GM23248 (cell line): ENCODE measurements around the gene C9. TPM values are rescaled to one million over a fixed set of nuclear protein-coding genes. Genes with fewer than 3 reads are reported as not detected.
A peak's percentile ranks its signal among the peaks of the same experiment; 100 is the strongest.

Source experiments
- DNase-seq: peaks from one replicate; pipeline ENCODE4 v3.0.0-alpha.2; 2015
- H2AFZ ChIP-seq: fragments of 200-600 bp; sonication (generic); 2 replicates; pipeline ENCODE4 v1.6.1; 2016; ENCODE audit warnings: antibody characterized with exemption
- H3F3A ChIP-seq: fragments of 200-600 bp; sonication (generic); 2 replicates; pipeline ENCODE4 v1.6.1; 2016; ENCODE audit warnings: mild to moderate bottlenecking, antibody characterized with exemption, mixed run types; ENCODE audit not compliant: insufficient read depth
- H3K27ac ChIP-seq: fragments of 200-600 bp; sonication (generic); 2 replicates; pipeline ENCODE4 v1.5.1; 2016; ENCODE audit warnings: mild to moderate bottlenecking
- H3K27me3 ChIP-seq: fragments of 200-600 bp; sonication (generic); replicated peaks from 2 replicates; pipeline ENCODE4 v1.6.1; 2016; ENCODE audit warnings: mild to moderate bottlenecking; ENCODE audit not compliant: insufficient read depth
- H3K36me3 ChIP-seq: fragments of 200-600 bp; sonication (generic); 2 replicates; pipeline ENCODE4 v1.6.1; 2016; ENCODE audit warnings: low read depth, mild to moderate bottlenecking
- H3K4me1 ChIP-seq: fragments of 200-600 bp; sonication (generic); 2 replicates; pipeline ENCODE4 v1.6.1; 2016; ENCODE audit warnings: mild to moderate bottlenecking; ENCODE audit not compliant: insufficient read depth
- H3K4me2 ChIP-seq: fragments of 200-600 bp; sonication (generic); one replicate; pipeline ENCODE4 v1.6.1; 2016; ENCODE audit warnings: mild to moderate bottlenecking; ENCODE audit not compliant: unreplicated experiment
- H3K4me3 ChIP-seq: fragments of 200-600 bp; sonication (generic); 2 replicates; pipeline ENCODE4 v1.5.1; 2016; ENCODE audit warnings: mild to moderate bottlenecking
- H3K79me2 ChIP-seq: fragments of 200-600 bp; sonication (generic); 2 replicates; pipeline ENCODE4 v1.6.1; 2016; ENCODE audit warnings: mild to moderate bottlenecking; ENCODE audit not compliant: insufficient read depth
- H3K9ac ChIP-seq: fragments of 200-600 bp; sonication (generic); 2 replicates; pipeline ENCODE4 v1.6.1; 2016; ENCODE audit warnings: mild to moderate bottlenecking
- H3K9me2 ChIP-seq: fragments of 200-600 bp; sonication (generic); 2 replicates; pipeline ENCODE4 v1.6.1; 2016; ENCODE audit warnings: mixed run types, mild to moderate bottlenecking, moderate library complexity; ENCODE audit not compliant: insufficient read depth
- H3K9me3 ChIP-seq: fragments of 200-600 bp; sonication (generic); one replicate; pipeline ENCODE4 v1.6.1; 2017; ENCODE audit warnings: low read depth
- H4K20me1 ChIP-seq: fragments of 200-600 bp; sonication (generic); 2 replicates; pipeline ENCODE4 v1.6.0; 2016; ENCODE audit not compliant: insufficient read depth
- EZH2 ChIP-seq: fragments of 200-600 bp; sonication (generic); IDR thresholded peaks from 2 replicates; pipeline ENCODE4 v1.6.1; 2018; ENCODE audit warnings: antibody characterized with exemption, mild to moderate bottlenecking; ENCODE audit not compliant: insufficient read depth, poor library complexity, severe bottlenecking
- EZH2phosphoT487 ChIP-seq: fragments of 200-600 bp; sonication (generic); IDR thresholded peaks from 2 replicates; pipeline ENCODE4 v1.6.1; 2018; ENCODE audit warnings: antibody characterized with exemption, moderate library complexity, mild to moderate bottlenecking, low read depth; ENCODE audit not compliant: insufficient read depth
- WGBS, 2 experiments: methylation state at CpG; one replicate each; pipeline ENCODE4 v1.1.6; 2015 to 2017; ENCODE audit warnings: low lambda C conversion rate in 2 of 2, low coverage in 1 of 2; ENCODE audit errors: missing lambda C conversion rate in 2 of 2; 5-methylcytosine and 5-hydroxymethylcytosine counted together
- in situ Hi-C: fragments of 300-500 bp; cut with MboI; formaldehyde crosslinking; loops from 2 replicates; pipeline ENCODE4 v1.15.0; 2020
- polyA plus RNA-seq: library from polyadenylated mRNA; unstranded; fragments of >200 nt; fragmentation: Nextera tagmentation; extraction: Ambion mirVana; gene quantifications from 2 replicates; pipeline ENCODE4 v1.2.1, GENCODE V29; 2016
- total RNA-seq: library from RNA; depleted of rRNA; stranded (reverse); fragments of >200 nt; shearing (Covaris generic); gene quantifications from 2 replicates; pipeline ENCODE4 v1.2.3, GENCODE V29; 2014

The C9 gene
- total and polyA plus RNA-seq, 2 experiments from 2014 or later = not detected

DNA sequence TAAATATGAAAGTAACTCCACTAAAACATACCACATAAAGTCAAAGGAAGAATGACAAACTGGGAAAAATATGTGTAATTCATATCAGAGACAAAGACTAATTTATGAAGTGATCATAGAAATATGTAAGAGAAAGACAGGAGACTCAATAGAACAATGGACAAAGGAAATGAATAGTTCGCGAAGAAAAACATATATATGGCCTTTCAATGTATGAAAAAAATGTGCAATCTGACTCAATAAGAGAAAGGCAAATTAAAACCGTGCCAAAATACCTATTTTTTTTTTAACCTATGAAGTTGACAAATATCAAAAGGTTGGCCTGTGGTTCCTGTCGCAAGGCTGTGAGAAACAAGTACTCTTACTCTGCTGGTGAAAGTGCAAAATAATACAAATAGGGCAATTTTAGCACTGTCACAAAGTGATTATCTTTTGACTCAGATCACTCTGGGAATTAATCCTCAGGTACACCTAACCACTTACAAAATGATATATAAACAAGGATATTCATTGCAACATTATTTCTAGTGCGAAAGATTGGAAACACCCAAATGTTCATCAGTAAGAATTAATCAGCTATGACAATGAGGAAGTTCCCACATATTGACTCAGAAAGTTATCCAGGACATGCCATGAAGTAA is 3.7 kb downstream of the C9 start:
- no peak overlapping the region for H3K27ac ChIP-seq
- TF ChIP-seq EZH2phosphoT487 (no peak), EZH2 (no peak)
- in situ Hi-C loops = no loop called here
- H3K4me3 ChIP-seq = no peak overlapping the region
- H3K27me3 ChIP-seq = no peaks in the 10 kb centered on the region
- H3K9ac ChIP-seq = no peak overlapping the region
- WGBS, 2 experiments = 91 to 92% methylated on average over 5 of the region's 5 CpGs
- no peaks in the 10 kb centered on the region for H4K20me1 ChIP-seq
- no peaks in the 10 kb centered on the region for H3K9me3 ChIP-seq
- H2AFZ ChIP-seq = no peak overlapping the region
- no peak overlapping the region for H3K4me2 ChIP-seq
- H3K36me3 ChIP-seq = no peaks in the 10 kb centered on the region
- no peaks in the 10 kb centered on the region for H3K79me2 ChIP-seq
- H3K4me1 ChIP-seq = peaks cover 3% of the 10 kb centered on the region; the same call in 1 of the 2 replicates
- peaks cover 57% of the 10 kb centered on the region for H3F3A ChIP-seq
- DNase-seq = no peak
- no peaks in the 10 kb centered on the region for H3K9me2 ChIP-seq

DNA sequence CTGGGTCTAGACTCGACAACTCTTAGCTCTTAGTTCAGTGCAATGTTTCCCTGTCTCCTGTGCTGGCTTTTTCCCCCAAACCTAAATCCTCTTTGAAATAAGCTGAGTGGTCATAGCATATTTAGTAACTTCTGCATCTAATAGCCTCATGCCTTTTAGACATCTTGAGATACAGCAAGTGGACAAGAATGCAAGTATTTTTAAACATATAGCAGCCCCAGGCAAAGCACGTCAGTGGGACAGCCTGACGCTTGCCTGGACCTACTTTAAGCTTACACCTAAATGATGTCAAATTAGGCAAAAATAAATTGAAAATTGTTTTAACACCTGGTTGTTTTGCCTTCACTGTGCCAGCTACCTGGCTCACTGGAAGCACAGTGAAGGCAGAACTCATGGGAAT is 8.0 kb downstream of the C9 start:
- in situ Hi-C loops = no loop called here

DNA sequence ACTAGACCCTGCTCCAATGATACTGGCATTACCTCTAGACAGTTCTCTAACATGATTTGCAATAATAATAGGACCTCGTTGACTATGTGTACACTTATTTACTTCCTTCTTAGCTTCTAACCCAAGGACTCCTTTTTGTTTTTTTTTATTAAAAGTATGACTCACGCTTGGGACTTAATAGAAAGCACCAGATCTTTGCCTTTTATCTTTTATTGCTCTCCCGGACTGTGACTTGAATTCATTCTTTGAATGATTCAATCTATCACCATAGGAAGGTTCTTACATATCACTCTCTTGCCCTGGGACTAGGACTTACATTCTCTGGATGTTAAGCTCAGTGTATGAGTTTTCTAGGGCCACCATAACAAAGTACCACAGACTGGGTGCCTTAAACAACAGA is 9.0 kb downstream of the C9 start:
- 6 to 9% methylated on average over 3 of the region's 3 CpGs for WGBS, 2 experiments
- Histone ChIP-seq H3K9ac (no peak overlapping the region), H3K4me1 (no peaks in the 10 kb centered on the region), H4K20me1 (no peaks in the 10 kb centered on the region), H3K4me3 (no peak overlapping the region), H3F3A (peaks cover 13% of the 10 kb centered on the region; the same call in 1 of the 2 replicates), H3K27ac (no peak overlapping the region), H3K27me3 (no peaks in the 10 kb centered on the region), H3K79me2 (no peaks in the 10 kb centered on the region), H3K9me2 (no peaks in the 10 kb centered on the region), H3K4me2 (no peak overlapping the region), H3K36me3 (no peaks in the 10 kb centered on the region), H2AFZ (no peak overlapping the region), H3K9me3 (no peaks in the 10 kb centered on the region)
- in situ Hi-C loops = no loop called here
- TF ChIP-seq EZH2phosphoT487 (no peak), EZH2 (no peak)
- DNase-seq = peak; percentile 43

More for the DNA sequence above, 8.0 kb downstream of the C9 start:
- no peak for DNase-seq
- Histone ChIP-seq H3K27ac (no peak overlapping the region), H3K9me2 (no peaks in the 10 kb centered on the region), H2AFZ (no peak overlapping the region), H3K9ac (no peak overlapping the region), H3K4me1 (peaks cover 3% of the 10 kb centered on the region; the same call in 1 of the 2 replicates), H3F3A (peaks cover 20% of the 10 kb centered on the region; the same call in 1 of the 2 replicates), H3K36me3 (no peaks in the 10 kb centered on the region), H4K20me1 (no peaks in the 10 kb centered on the region), H3K4me3 (no peak overlapping the region), H3K9me3 (no peaks in the 10 kb centered on the region), H3K27me3 (no peaks in the 10 kb centered on the region), H3K79me2 (no peaks in the 10 kb centered on the region), H3K4me2 (no peak overlapping the region)
- no peak for TF ChIP-seq EZH2phosphoT487
- 83 to 87% methylated on average over 3 of the region's 3 CpGs for WGBS, 2 experiments

DNA sequence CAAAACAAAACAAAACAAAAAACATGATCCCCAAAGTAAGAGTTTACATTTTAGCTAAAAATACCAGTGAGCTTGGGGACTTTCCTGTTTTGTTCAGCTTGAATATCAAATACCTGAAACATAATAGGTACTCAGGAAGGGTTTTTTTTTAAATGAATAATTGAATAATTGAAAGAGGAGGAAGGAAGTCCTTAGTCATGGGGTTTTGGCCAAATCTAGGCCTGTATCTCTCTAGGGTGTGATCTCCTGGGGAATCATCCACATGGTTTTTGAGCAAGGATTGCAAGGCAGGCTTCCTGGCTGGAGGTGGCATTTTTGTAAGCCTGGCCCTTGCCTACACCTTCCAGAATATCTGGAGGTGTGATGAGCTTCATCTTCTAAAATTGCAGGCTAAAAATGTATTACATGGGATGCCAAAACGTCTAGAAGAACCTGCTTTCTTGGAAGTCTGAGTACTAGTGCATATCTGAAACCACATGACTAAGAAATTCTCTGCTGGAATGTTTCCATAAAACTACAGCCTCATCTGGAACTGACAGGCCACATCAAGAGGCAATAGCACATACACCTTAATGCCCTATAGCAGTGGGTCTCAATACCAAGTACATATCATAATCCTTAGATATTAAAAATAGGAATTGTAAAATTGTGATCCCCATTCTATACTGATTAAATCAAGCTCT is 10.4 kb downstream of the C9 start:
- H2AFZ ChIP-seq = no peak overlapping the region

More for the DNA sequence above, 10.4 kb downstream of the C9 start:
- Histone ChIP-seq H3K36me3 (no peaks in the 10 kb centered on the region), H3K4me1 (no peaks in the 10 kb centered on the region), H3K4me2 (no peak overlapping the region), H3K9me2 (no peaks in the 10 kb centered on the region), H3K9ac (no peak overlapping the region), H3K4me3 (no peak overlapping the region), H3F3A (0 out of 2 replicates have a peak, but pooled peaks cover 5% of the 10 kb centered on the region), H3K9me3 (no peaks in the 10 kb centered on the region), H3K79me2 (no peaks in the 10 kb centered on the region), H3K27ac (no peak overlapping the region), H4K20me1 (no peaks in the 10 kb centered on the region), H3K27me3 (no peaks in the 10 kb centered on the region)
- no peak for TF ChIP-seq EZH2phosphoT487
- TF ChIP-seq EZH2 = no peak
- WGBS, 2 experiments = 61 to 78% methylated on average over 1 of the region's 1 CpG
- no peak for DNase-seq
- in situ Hi-C loops = no loop called here
